ENCODE measurements around the gene FOXJ1.

FOXJ1 gene

DNA sequence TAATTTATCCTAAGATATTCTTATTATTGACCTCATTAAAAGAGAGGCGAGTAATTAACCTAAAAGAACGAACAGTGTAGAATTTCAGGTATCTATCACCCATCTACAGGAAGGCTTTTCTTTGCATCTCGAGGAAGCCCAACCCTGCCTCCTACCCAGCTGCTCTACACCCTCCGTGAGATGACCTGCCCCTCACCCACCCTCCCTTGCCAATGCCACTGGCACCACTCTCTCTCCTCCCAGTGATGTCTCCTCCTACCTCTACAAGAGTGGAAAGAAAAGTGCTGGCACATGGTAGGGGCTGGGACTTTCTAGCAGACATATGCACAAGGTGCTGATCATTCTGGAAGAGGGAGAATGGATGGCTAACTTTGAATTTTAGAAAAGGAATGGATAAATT, 22.9 kb upstream of the FOXJ1 start:
- in situ Hi-C loops (cut with HindIII; ENCODE audit: low pct_ligation_motif_present, low pct_unique_long_range_greater_than_20kb, low sequenced_read_pairs): no loop called here
- DNase-seq: no peak

DNA sequence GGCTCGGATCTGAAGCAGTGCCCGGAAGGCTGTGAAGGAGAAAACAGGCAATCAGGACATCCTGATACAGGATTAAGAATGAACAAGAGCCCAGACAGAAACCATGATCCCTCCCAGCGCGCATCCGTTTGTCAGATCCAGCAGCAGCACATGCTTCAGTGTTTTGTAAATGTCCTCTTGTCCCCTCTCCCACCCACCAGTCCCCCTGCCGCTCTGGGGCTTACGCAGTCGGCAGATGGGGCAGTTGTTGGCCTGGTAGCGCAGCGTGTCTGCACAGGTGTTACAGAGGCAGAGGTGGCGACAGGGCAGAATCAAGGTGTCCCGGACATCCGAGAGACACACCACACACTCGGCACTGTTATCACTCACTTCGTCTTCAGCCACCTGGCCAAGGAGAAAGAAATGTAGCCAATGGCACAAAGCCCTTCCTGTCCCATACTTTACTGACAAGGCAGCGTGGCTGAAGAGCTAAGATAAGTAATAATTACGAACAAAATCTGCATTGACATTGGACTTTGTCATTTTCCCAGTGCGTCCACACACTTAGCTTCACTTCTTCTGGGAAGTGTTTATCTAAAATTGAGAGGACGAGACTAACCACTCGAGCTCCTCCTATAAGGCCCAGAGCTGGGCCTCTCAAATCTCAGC, 20.7 kb upstream of the FOXJ1 start:
- DNase-seq: no peak
- in situ Hi-C loops (cut with HindIII; ENCODE audit: low pct_ligation_motif_present, low pct_unique_long_range_greater_than_20kb, low sequenced_read_pairs): no loop called here

DNA sequence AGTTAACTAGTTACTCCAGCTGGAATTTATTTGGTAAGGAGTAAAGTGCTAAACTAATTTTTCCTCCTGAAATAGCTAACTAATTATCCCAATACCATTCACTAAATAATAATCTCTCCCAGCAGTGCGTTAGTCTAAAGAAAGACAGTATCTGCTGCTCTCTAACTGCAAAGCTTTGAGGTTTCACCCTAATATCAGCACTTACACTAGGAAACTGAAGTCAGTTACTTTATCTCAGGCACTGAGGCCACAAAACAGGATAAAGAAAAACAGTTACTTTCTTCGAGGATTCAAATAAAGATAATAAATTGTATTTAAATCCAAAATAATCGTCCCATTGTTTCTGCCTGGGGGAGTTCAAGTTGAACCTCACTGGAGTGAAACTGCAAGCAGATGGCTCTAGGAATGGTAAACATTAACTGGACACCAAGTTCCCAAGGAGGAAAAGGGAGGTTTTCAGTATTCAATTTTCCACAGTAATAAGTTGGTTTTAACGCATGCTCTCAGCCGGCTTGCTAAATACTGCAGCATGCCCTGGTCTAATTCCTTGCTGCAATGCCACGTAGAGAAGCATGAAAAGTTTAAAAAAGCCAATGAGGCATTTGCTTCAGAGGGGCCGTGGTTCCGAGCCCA, 20.0 kb upstream of the FOXJ1 start:
- in situ Hi-C loops (cut with HindIII; ENCODE audit: low pct_ligation_motif_present, low pct_unique_long_range_greater_than_20kb, low sequenced_read_pairs): no loop called here
- peak; percentile 32 for DNase-seq

DNA sequence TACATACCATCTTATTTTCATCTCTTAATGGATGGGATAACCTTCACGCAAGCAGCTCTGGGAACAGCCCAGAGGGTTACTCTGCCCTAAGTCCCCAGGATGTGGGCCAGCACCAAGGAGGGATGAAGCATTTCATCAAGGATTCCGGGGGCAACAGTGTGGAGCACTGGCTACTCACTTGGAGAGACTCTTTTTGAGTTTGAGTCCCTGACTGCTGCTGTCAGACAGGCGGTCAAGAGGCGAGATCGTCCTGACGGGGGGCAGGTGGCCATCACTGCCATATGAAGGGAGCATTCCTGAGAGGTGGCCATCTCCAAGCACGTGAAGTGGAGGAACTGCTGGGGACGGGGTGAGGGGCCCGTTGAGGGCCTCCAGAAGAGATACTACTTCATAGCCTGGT, 18.1 kb upstream of the FOXJ1 start:
- DNase-seq: no peak
- in situ Hi-C loops (cut with HindIII; ENCODE audit: low pct_ligation_motif_present, low pct_unique_long_range_greater_than_20kb, low sequenced_read_pairs): no loop called here

DNA sequence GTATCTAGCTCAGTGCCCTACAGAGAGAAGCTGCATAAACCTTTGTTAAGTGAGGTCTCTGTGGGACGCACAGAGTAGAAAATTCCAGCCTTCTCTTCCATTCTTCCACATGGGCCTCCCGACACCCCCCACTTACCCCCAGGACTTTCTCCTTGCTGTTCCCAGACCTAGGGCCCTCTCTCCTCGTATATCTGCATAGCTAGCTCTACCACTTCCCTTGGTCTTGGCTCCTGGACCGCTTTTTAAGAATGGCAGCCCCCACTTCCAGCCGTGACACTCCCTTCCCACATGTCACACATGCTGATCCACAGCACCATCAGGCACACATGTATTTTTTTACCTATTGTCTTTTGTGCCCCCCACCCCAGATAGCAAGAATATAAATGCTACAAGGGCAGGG, 16.7 kb upstream of the FOXJ1 start:
- DNase-seq: no peak
- in situ Hi-C loops (cut with HindIII; ENCODE audit: low pct_ligation_motif_present, low pct_unique_long_range_greater_than_20kb, low sequenced_read_pairs): no loop called here

DNA sequence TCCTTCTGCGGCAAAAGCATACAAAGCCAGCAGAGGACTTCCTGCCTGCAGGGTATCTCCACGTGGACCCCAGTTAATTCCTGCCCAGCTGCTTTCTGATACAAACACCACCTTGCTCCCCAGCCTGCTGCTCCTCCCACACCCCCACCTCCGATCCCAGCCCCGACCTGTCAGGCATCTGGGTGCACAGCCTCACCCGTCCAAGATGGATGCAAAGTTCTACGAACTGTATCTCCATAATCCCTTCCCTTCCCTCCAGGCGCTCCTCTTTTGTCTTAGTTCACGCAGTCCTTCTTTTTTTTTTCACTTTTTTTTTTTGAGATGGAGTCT, 15.6 kb upstream of the FOXJ1 start:
- DNase-seq: no peak
- in situ Hi-C loops (cut with HindIII; ENCODE audit: low pct_ligation_motif_present, low pct_unique_long_range_greater_than_20kb, low sequenced_read_pairs): no loop called here

DNA sequence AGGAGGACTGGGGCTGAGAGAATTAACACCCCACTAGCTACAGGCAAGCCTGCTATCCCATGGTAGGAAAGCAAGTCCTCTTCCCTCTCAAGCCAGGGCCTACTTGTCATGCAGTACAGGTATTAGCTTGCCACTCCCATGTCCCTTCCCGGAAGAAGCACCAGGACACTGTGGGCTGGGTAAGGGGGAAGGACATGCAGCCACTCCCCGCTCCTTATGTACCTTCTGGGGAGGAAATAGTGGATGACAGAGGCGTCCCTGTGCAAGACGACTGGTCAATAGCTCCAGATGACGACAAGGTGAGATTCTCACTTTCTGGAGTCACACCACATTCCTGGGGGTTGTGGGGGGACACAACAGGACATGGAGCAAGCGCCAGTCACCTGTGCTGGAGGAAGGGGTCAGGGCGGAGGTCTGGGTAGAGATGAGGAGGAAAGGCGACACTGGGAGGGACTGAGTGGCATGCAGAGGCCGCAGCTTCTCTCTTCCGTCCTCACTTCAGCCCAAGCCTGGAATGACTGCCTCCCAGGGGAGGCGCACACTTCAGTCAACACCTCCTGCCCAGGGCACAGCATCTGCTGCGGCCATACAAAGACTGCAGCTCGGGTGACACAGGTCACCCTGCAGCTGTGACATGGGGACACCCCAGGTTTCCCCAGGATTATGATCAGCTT, 15.1 kb upstream of the FOXJ1 start:
- in situ Hi-C loops (cut with HindIII; ENCODE audit: low pct_ligation_motif_present, low pct_unique_long_range_greater_than_20kb, low sequenced_read_pairs): no loop called here
- DNase-seq: no peak

DNA sequence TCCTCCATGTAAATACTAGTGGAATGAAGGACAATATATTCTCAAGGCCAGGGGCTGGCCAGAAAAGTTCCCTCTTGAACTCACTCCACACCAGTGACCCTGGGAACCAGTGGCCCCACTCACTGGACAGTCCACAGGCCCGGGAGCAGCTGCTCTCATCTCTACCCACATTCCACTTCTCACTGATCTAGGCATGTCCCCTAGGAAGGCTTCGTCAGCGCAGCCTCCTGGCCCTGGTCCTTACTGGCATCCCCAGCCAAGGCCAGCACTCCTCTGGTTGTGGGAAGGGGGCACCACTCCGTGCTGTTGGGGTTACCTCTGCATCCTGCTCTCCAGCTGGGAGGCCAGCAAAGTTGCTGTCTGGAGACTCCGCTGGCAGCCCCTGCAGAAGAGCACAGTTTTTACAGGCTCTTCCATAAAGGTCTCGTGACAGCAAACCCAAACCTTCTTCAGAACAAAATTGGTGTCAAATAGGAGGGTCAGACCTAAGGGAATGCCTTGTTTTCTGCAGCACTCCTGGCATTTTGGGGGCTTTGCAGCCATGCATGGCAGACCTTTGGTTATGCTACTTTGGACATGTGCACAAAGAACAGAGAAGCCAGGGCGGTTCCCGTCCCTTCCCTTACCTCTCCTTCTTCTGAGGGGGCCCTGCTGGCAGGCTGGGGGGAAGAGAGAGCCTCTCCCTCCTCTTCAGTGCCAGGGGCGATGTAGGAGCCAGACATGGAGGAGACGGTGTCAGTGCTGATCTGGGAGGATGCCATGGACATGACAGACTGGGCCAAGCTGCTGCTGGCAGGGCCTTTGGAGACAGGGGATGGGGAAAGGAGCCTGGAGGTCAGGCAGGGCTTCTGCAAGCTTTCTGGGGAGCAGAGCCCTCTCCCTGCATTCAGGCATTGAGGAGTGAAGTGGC, 14.1 kb upstream of the FOXJ1 start:
- in situ Hi-C loops (cut with HindIII; ENCODE audit: low pct_ligation_motif_present, low pct_unique_long_range_greater_than_20kb, low sequenced_read_pairs): no loop called here
- DNase-seq: no peak

DNA sequence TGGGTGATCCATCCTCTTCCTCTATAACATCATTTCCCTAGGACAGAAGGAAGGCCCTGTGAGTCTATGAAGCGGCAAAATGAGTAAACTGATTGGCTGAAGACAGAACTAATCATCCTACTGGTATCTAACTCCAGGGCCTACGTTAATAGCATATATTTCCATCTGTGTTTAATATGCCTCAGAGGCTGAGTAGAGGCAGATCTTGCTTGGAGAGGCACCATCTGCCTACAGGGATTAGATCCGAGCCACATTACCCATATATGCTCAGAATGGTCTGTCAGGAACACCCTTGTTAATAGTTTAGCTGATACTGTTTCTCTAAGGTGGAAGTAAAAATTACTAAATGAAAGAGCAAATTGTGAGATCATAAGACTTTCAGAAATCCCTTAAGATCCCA, 13.2 kb upstream of the FOXJ1 start:
- in situ Hi-C loops (cut with HindIII; ENCODE audit: low pct_ligation_motif_present, low pct_unique_long_range_greater_than_20kb, low sequenced_read_pairs): no loop called here
- no peak for DNase-seq

DNA sequence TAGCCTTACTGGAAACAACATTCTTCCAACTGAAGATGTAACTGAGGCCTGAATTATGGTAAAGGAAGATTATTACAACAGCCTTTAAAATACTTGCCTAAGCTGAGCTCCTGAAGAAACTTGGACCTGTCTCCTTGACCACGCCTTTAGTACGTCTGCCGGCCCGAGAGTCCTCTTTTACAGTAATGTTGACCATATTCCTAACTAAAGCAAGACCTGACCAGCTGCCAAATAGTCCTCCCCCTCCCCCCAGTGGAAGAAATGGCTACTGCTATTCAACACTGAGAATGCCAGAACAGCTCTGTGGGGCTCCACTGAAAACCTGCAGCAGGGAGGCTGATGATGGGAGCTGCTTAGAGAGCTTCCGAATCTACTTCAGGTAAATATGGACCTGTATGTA, 12.6 kb upstream of the FOXJ1 start:
- in situ Hi-C loops (cut with HindIII; ENCODE audit: low pct_ligation_motif_present, low pct_unique_long_range_greater_than_20kb, low sequenced_read_pairs): no loop called here
- DNase-seq: peak; percentile 10

DNA sequence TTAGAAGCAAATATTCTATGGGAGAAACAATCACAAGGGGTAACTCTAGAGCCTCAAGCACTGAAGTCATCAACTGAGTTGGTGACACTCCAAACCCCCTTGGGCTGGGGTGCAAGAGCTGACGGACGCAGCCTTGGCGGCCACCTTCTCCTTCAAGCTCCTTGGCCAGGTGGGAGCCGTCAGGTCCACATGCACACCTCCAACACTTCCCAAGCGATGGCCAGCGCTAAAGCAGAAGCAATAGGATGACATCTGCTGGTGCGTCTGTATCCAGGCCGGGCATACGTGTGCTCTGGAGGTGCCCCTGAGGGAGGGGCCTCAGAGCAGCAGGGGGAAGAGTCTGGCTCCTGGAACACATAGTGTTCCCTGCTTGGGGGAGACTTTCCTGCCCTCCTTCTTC, 12.2 kb upstream of the FOXJ1 start:
- in situ Hi-C loops (cut with HindIII; ENCODE audit: low pct_ligation_motif_present, low pct_unique_long_range_greater_than_20kb, low sequenced_read_pairs): no loop called here
- no peak for DNase-seq

DNA sequence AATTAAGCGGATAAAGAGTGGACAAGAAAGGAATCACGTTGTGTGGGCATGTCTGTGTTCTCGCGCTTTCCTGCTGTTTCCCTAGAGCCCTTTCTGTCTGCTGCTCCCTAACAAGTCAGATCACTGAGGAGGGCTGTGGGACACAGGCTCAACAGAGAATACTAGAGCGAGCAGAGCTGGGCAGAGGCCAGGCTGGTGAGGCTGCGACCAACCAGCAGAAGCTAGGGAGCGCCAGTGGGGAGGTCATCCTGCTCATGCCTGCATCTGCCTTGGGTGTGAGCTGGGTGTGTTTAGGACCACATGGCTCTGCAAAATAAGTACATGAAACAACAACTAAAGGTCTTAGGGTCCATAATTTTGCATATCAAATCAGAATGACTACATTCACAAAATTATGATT, 11.5 kb upstream of the FOXJ1 start:
- DNase-seq: no peak
- in situ Hi-C loops (cut with HindIII; ENCODE audit: low pct_ligation_motif_present, low pct_unique_long_range_greater_than_20kb, low sequenced_read_pairs): no loop called here

DNA sequence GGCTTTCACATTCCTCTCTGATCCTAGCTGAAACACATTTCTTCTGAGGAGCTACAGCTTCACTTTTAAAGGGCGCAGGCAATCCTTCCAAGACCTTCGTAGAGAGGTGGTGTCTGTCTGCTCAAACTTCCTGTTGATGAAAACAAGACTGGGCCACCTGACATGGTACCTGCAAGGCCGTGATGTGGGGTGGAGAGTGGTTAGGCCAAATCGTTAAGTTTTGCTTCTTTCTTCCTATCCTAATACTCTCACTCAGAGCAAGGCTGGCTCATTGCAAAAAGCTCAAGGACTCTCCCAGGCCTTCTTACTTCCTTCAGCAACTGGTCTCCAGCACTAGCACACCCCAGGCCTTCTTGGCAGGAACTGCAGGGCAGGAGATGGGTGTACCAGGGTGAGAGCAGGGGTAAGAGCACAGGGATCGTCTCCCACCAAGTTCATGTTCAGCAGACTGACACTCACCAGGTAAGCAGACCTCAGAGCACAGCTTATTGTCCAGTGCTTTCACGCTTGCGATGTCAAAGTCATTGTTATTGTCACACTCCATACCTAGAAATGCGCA, 10.9 kb upstream of the FOXJ1 start:
- DNase-seq: no peak
- in situ Hi-C loops (cut with HindIII; ENCODE audit: low pct_ligation_motif_present, low pct_unique_long_range_greater_than_20kb, low sequenced_read_pairs): no loop called here

DNA sequence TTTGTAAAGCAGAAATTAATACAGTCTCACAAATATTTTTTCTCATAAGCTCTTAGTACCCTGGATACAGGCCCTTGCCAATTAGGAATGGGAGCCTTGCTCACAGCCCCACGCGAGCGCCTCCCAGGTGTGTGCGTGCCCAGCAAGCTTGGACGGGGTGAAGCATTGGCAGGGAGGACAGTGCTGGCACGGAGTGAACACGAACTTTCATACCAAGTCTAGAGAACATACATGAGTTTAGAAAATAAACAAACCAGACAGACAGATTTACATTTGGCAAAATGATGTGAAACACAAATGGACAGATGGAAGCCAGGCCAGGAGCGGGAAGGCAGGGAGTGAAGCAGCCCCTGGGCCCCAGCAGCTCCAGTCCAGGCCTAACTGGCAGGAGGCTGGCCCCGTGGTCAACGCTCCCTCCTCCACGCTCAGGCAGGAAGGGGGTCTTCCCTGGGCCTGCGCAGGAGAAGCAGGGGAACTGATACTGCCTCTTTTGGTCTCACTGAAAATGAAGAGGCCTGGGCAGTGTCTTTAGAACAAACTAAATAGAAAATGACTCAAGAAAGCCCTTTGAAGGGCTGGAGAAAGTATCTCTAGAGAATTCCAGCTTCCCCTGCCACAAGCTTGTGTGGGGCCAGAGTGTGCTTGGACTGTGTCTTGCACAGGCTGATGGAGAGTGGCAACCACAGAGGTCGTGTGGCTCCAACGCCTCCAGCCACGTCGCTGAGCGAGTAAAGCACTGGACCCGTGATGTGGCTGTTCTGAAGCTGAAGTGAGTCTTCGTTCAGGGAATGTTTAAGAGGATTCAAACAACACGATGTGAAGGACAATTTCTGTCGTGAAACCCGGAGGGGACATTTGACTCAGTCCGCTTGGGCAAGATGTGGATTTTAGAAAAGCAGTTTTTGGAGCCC, 9.9 kb upstream of the FOXJ1 start:
- DNase-seq: no peak

DNA sequence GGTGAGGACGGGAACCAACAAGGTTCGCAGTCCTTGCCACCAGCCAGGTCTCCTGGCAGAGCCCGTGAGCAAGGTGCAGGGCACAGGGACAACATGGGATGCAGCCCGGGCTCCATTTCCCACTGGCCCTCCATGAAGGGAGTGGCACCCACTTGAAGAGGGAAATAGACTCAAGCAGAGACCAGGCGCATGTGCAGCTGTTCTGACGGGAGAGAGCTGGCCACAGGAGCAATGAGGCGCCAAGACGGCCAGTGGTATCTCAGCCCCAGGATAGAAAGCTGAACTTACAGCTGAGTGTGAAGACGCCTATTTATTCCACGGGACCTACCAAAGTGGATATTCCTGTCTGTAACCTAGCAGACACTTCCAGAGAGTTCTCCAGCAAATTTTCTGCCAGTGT, 8.2 kb upstream of the FOXJ1 start:
- no peak for DNase-seq
- in situ Hi-C loops (cut with HindIII; ENCODE audit: low pct_ligation_motif_present, low pct_unique_long_range_greater_than_20kb, low sequenced_read_pairs): no loop called here

More for the DNA sequence above, 9.9 kb upstream of the FOXJ1 start:
- in situ Hi-C loops (cut with HindIII; ENCODE audit: low pct_ligation_motif_present, low pct_unique_long_range_greater_than_20kb, low sequenced_read_pairs): no loop called here

DNA sequence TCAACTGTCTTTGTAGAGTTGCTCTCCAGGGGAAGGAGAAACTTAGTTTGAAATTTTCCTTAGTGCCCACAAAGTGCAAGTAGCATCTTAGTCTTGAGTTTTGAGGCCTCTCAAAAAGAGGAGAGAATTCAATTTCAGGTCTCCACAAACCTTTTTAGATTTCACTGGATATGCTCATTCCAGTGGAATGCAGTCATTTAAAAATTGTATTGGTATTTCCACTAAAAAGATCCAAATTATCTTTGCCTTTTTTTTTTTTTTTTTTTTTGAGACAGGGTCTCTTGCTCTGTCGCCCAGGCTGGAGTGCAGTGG, 6.9 kb upstream of the FOXJ1 start:
- in situ Hi-C loops (cut with HindIII; ENCODE audit: low pct_ligation_motif_present, low pct_unique_long_range_greater_than_20kb, low sequenced_read_pairs): no loop called here

DNA sequence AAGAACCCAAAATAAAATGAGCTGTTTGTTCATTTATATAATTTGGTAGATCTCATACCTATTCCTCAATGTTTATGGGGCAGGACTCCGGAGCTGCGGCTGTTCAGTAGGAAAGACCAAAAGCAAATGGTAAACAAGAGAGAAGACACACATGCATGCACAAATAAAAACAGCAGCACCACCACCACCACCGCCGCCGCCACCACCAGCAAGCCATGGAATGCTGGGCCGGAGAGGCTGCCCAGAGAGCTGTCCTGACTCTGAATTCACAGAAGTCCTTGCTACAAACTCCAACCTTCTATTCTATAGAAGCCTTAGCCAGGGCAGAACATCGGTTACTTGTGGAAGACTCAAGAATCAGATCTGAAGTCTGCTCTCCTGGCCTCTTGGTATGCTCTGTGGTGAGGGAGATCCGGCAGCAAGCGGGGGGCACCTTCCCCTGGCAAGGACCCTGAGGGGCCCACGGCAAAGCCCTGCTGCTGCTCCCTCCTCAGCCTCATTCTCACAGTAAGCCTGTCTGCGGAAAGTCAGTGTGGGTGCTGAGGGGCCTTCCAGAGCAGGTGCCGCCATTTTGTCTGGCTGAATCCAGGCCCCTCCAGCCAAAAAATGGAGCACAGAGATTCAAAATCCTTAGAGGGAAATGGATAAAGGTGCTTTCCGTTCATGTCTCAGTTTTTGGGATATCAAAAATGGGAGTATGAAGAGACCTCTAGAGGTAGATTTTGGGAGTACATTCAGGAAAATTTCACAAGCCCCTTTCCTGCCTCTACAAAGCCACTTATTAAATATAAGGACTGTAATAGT, 6.4 kb upstream of the FOXJ1 start:
- in situ Hi-C loops (cut with HindIII; ENCODE audit: low pct_ligation_motif_present, low pct_unique_long_range_greater_than_20kb, low sequenced_read_pairs): no loop called here
- peak; percentile 48 for DNase-seq

More for the DNA sequence above, 6.9 kb upstream of the FOXJ1 start:
- no peak for DNase-seq
